ENCODE measurements around the gene SCUBE3. TPM values are rescaled to one million over a fixed set of nuclear protein-coding genes. Genes with fewer than 3 reads are reported as not detected.

The SCUBE3 gene
- total and polyA plus RNA-seq, 12 donors = 1.2 to 18.8 (median 8.4) TPM

DNA sequence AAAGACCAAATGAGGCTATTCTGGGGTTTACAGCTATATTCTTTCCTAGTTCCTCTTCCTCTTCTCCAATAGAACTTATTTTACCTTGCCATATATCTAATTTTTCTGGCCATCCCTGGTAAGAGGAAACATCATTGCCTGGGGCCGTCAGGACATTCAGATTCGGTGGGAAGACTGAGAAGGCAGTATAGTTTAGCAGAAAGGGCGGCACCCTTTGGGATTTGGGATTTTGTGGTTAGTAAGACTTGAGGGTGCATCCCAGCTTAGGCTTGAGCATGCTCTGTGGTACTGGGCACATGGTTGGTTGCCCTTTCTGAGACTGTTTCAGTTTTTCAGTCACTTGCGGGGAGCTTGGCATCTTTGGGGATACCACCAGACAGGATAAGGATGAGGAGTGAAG is 21.1 kb downstream of the SCUBE3 start:
- Histone ChIP-seq H3K4me3 (no peak overlapping the region), H3K9me3 (peaks cover 0 to 10% (median 0%) of the 10 kb centered on the region in 11 donors), H3K27me3 (no peaks in the 10 kb centered on the region), H3K27ac (no peak overlapping the region), H3K4me1 (peaks cover 20 to 52% (median 41%) of the 10 kb centered on the region in 9 donors), H3K36me3 (peaks cover 0 to under 1% (median 0%) of the 10 kb centered on the region in 9 donors)
- DNase-seq (no peak), ATAC-seq (no peak)
- WGBS, 2 donors = 75 to 88% methylated on average over 4 of the region's 4 CpGs
- intact Hi-C loops (cut with DNase I) = no loop called here
- TF ChIP-seq, protein P1, sequence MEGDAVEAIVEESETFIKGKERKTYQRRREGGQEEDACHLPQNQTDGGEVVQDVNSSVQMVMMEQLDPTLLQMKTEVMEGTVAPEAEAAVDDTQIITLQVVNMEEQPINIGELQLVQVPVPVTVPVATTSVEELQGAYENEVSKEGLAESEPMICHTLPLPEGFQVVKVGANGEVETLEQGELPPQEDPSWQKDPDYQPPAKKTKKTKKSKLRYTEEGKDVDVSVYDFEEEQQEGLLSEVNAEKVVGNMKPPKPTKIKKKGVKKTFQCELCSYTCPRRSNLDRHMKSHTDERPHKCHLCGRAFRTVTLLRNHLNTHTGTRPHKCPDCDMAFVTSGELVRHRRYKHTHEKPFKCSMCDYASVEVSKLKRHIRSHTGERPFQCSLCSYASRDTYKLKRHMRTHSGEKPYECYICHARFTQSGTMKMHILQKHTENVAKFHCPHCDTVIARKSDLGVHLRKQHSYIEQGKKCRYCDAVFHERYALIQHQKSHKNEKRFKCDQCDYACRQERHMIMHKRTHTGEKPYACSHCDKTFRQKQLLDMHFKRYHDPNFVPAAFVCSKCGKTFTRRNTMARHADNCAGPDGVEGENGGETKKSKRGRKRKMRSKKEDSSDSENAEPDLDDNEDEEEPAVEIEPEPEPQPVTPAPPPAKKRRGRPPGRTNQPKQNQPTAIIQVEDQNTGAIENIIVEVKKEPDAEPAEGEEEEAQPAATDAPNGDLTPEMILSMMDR (IDR thresholded peaks at IDR 0.05) = no peak

GRCh38 chr6:35236223-35236622 is 22.5 kb downstream of the SCUBE3 start:
- ATAC-seq (no peak), DNase-seq (no peak)
- Histone ChIP-seq H3K4me3 (no peak overlapping the region), H3K36me3 (peaks cover 0 to 5% (median 0%) of the 10 kb centered on the region in 9 donors), H3K27me3 (no peaks in the 10 kb centered on the region), H3K27ac (peak overlapping the region in 2 of 10 donors; percentile 34 to 70), H3K4me1 (peaks cover 10 to 52% (median 30%) of the 10 kb centered on the region in 9 donors), H3K9me3 (peaks cover 0 to 10% (median 0%) of the 10 kb centered on the region in 11 donors)
- intact Hi-C loops (cut with DNase I) = no loop called here
- TF ChIP-seq, protein P1 (IDR thresholded peaks at IDR 0.05) = no peak
- 91 to 92% methylated on average over 5 of the region's 5 CpGs for WGBS, 2 donors

DNA sequence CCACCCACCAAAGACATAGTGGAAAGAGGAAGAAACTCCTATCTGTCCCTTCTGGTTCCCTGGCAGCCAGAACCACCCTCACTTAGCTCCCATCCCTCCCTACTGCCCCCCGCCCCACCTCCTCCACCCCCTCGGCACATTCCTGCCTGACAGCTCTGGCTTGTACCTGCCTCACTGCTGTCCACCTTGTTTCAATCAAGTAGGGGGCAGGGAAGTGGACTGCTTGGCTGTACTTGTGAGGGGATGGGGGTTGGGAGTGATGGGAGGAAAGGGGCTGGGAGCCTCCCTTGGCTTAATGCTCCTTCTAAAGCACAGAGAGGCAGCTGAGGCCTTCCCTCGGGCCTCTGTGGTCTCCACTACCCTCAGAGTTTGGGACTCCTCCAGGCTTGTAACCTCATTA is 23.7 kb downstream of the SCUBE3 start:
- Histone ChIP-seq H3K27me3 (no peaks in the 10 kb centered on the region), H3K9me3 (peaks cover 0 to 10% (median 0%) of the 10 kb centered on the region in 11 donors), H3K36me3 (peaks cover 0 to 7% (median 0%) of the 10 kb centered on the region in 9 donors), H3K27ac (peak overlapping the region in 7 of 10 donors; percentile 30 to 75 (median 57)), H3K4me3 (no peak overlapping the region), H3K4me1 (peaks cover 9 to 51% (median 25%) of the 10 kb centered on the region in 9 donors)
- 51 to 64% methylated on average over 3 of the region's 3 CpGs for WGBS, 2 donors
- intact Hi-C loops (cut with DNase I) = no loop called here
- ATAC-seq (peak in 3 of 8 donors; percentile 13 to 22 (median 16)), DNase-seq (no peak)
- TF ChIP-seq, protein P1 (IDR thresholded peaks at IDR 0.05) = no peak

GRCh38 chr6:35238843-35239289 is 25.1 kb downstream of the SCUBE3 start:
- H3K27me3 ChIP-seq = no peaks in the 10 kb centered on the region
- peak overlapping the region in 9 of 10 donors; percentile 30 to 75 (median 57) for H3K27ac ChIP-seq
- ATAC-seq = peak; percentile 81 to 96 (median 92)
- WGBS, 2 donors = 19 to 27% methylated on average over 3 of the region's 3 CpGs
- intact Hi-C loops (cut with DNase I) = loop anchor here in 1 of 10 donors (2.0 kb wide), 1 partner anchor 18 kb away; no protein-coding TSS in a partner anchor
- peaks cover 9 to 51% (median 25%) of the 10 kb centered on the region in 9 donors for H3K4me1 ChIP-seq
- H3K9me3 ChIP-seq = peaks cover 0 to 10% (median 0%) of the 10 kb centered on the region in 11 donors
- TF ChIP-seq, protein P1 (IDR thresholded peaks at IDR 0.05) = no peak
- DNase-seq = peak; percentile 84 to 87
- H3K36me3 ChIP-seq = peaks cover 0 to 21% (median 0%) of the 10 kb centered on the region in 9 donors
- H3K4me3 ChIP-seq = no peak overlapping the region
